OCI-LY7 (cell line): ENCODE measurements around the gene MPLKIP.
"Not testable (repeated sequence)": the region's sequence is repeated elsewhere in the genome, so short reads cannot be mapped to it uniquely, and the experiment has no call there.

Experiments
- EZH2phosphoT487 ChIP-seq: fragments of 200-600 bp; sonication (generic); IDR thresholded peaks from 2 replicates; pipeline ENCODE4 v1.6.1; 2018; ENCODE audit warnings: low read depth, borderline replicate concordance, mild to moderate bottlenecking, mixed run types, antibody characterized with exemption, low read length, moderate library complexity, mixed read lengths
- TF ChIP-seq, protein P1 (sequence below): fragments of 200-600 bp; sonication (generic); conservative IDR thresholded peaks from 2 replicates; pipeline ENCODE4 v1.5.1; 2014; ENCODE audit warnings: mild to moderate bottlenecking, antibody characterized with exemption, low read length, moderate library complexity, mixed read lengths

DNA sequence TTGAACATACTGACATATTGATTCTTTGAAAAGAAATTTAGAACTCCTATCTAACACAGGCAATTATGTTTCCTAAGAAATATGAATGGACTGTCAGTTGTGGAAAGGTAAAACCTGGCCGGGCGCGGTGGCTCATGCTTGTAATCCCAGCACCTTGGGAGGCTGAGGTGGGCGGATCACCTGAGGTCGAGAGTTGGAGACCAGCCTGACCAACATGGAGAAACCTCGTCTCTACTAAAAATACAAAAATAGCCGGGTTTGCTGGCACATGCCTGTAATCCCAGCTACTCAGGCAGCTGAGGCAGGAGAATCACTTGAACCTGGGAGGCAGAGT lies 13.8 kb upstream of the MPLKIP start:
- TF ChIP-seq, protein P1, sequence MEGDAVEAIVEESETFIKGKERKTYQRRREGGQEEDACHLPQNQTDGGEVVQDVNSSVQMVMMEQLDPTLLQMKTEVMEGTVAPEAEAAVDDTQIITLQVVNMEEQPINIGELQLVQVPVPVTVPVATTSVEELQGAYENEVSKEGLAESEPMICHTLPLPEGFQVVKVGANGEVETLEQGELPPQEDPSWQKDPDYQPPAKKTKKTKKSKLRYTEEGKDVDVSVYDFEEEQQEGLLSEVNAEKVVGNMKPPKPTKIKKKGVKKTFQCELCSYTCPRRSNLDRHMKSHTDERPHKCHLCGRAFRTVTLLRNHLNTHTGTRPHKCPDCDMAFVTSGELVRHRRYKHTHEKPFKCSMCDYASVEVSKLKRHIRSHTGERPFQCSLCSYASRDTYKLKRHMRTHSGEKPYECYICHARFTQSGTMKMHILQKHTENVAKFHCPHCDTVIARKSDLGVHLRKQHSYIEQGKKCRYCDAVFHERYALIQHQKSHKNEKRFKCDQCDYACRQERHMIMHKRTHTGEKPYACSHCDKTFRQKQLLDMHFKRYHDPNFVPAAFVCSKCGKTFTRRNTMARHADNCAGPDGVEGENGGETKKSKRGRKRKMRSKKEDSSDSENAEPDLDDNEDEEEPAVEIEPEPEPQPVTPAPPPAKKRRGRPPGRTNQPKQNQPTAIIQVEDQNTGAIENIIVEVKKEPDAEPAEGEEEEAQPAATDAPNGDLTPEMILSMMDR = not testable (repeated sequence)
- not testable (repeated sequence) for TF ChIP-seq EZH2phosphoT487
